Body of pancreas (tissue), 4 donors: Measurements from ENCODE around the gene CUL9.

ENCODE experiments used
- POLR2A ChIP-seq, 3 donors: fragments of 450-650 bp; IDR thresholded peaks; one replicate each; pipeline ENCODE4 v1.6.1; 2016; ENCODE audit warnings: antibody characterized with exemption in 3 of 3, mild to moderate bottlenecking in 2 of 3
- TF ChIP-seq, protein P1 (sequence below), 7 experiments: fragments of 450-650 bp in 4 of 7; fragments of 200-600 bp in 3 of 7; sonication (generic) in 3 of 7; IDR thresholded peaks; one replicate each; pipeline ENCODE4 v1.5.1; 2016 to 2019; ENCODE audit warnings: antibody characterized with exemption in 7 of 7

DNA sequence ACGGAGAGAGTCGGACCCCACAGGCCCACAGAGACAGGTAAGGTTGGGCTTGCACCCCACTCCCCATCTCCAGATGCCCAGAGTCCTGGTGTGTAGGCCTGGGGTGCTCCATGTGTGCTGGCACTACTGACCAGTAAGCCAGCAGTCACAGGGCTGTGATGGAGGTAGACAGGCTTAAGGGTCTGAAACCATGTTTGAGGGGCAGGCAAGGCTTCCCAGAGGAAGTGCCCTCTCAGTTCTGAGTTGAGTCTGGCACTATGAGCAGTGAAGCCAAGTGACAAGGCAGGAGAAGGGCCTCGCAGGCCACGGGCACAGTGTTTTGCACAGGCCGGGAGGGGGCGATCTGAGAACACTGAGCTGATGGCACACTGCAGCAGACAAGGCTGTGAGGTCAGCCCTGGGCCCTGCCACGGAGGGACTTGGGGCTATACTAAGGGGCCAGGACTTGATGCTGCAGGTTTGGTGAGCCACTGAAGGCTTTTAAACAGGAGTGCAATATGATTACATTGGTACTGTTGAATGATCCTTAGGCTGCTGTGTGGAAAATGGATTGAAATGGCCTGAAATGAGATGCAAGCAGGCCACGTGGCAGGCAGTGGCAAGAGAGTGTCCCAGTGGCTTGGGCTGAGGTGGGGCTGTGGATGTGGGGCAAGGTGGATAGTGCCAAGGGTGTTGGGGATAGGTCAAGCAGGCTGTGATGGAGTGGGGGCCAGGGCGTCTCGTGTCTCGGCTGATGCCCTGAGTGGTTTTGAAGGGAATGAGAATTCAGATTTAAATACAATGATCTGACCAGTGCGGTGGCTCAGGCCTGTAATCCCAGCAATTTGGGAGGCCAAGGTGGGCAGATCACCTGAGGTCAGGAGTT lies 81.5 kb downstream of the CUL9 start:
- TF ChIP-seq, protein P1, sequence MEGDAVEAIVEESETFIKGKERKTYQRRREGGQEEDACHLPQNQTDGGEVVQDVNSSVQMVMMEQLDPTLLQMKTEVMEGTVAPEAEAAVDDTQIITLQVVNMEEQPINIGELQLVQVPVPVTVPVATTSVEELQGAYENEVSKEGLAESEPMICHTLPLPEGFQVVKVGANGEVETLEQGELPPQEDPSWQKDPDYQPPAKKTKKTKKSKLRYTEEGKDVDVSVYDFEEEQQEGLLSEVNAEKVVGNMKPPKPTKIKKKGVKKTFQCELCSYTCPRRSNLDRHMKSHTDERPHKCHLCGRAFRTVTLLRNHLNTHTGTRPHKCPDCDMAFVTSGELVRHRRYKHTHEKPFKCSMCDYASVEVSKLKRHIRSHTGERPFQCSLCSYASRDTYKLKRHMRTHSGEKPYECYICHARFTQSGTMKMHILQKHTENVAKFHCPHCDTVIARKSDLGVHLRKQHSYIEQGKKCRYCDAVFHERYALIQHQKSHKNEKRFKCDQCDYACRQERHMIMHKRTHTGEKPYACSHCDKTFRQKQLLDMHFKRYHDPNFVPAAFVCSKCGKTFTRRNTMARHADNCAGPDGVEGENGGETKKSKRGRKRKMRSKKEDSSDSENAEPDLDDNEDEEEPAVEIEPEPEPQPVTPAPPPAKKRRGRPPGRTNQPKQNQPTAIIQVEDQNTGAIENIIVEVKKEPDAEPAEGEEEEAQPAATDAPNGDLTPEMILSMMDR (IDR thresholded peaks at IDR 0.05) = peak; percentile 61 to 90 (median 77)
- TF ChIP-seq POLR2A (IDR thresholded peaks at IDR 0.05) = no peak
